GM19324 (cell line): ENCODE data around the gene ENPP3.
"Not testable (repeated sequence)": the region's sequence is repeated elsewhere in the genome, so short reads cannot be mapped to it uniquely, and the experiment has no call there.

Experiments used
- ATAC-seq: cut with Tn5 transposase; IDR thresholded peaks from one replicate; pipeline ENCODE4 v1.9.1; 2021; ENCODE audit warnings: mild to moderate bottlenecking, moderate library complexity; ENCODE audit not compliant: unreplicated experiment, low FRiP score

The ENPP3 gene

GRCh38 chr6:131731224-131731623 lies 94.1 kb downstream of the ENPP3 start:
- ATAC-seq: no peak

DNA sequence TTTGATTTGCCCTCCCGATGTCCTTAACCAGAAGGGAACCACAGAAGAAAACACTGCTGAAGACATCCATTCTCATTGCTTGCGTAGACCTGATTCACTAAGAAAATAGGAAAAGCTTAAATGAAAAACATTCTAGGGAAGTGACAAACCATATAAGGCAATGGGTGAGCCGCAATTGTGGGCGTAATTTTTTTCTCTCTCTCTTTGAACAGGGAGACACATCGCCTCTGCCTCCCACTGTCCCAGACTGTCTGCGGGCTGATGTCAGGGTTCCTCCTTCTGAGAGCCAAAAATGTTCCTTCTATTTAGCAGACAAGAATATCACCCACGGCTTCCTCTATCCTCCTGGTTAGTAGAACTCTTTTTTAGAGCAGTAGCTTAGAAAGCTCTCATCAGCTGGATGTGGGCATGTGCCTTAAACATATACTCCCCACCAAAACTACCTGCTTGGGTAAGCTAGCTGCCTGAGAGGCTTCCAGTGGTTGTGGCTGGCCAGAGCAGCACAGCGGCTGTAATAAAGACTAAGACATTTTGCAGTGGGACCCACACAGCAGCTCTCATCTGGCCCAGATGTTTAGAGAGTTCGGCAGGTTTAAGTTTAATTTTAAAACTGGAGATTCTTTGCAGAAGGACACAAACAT lies 96.4 kb downstream of the ENPP3 start:
- ATAC-seq: no peak

GRCh38 chr6:131736003-131736596 lies 99.0 kb downstream of the ENPP3 start:
- ATAC-seq: no peak

DNA sequence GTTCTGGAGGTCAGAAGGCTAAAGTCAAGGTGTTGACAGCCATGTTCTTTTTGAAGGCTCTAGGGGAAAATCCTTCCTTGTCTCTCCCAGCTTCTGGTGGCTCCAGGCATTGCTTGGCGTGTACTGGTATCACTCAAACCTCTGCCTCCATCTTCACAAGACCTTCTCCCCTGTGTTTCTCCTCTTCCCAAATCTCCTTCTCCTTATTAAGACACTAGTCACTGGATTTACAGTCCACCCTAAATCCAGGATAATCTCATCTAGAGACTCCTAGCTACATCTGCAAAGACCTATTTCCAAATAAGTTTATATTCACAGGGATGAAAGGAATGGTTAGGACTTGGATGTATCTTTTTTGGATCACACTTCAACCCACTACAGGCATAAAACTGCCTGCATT lies 99.7 kb downstream of the ENPP3 start:
- no peak for ATAC-seq

- no peak for ATAC-seq
Measured at GRCh38 chr6:131739136-131739535, 102.0 kb downstream of the ENPP3 start.

- ATAC-seq: no peak
Measured at GRCh38 chr6:131740161-131740560, 103.1 kb downstream of the ENPP3 start.

- no peak for ATAC-seq
Measured at GRCh38 chr6:131741688-131742393, 104.7 kb downstream of the ENPP3 start.

DNA sequence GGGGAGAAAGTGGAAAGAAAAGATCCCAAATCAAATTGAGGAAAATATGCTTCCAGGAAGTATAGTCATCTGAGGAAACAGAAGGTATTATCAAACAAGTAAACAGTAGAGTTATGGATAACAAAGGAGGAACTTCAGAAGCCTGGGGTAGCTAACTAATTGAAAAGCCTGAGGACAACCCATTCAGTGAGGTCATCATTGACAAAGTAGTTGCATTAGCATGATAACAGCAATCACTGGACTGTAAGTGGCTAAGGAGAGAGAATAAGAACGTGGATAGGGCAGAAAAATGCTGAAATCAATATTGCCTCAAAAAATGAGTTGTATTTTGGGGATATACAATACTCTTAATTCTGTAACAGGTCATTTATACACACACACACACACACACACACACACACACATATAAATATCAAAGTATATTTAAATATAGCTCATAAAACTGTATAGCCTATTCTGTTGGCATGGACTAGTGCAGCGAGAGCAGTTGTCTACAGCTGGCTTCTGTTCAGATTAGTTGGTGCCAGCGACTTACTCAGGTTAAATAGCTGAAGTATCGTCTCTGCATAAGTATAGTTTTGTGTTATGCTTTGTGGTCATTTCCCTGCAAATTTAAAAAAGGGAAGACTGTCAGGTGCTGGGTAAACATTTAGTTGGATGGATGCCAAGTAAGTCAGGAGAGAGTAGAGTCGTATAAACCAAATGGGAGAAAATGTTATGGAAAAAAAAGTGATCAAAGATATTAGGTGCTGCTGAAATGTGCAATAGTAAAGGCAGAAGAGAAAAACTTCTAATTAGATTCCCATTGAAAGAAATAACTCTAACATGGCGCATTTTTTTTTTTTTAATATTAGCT lies 107.6 kb downstream of the ENPP3 start:
- no peak for ATAC-seq

DNA sequence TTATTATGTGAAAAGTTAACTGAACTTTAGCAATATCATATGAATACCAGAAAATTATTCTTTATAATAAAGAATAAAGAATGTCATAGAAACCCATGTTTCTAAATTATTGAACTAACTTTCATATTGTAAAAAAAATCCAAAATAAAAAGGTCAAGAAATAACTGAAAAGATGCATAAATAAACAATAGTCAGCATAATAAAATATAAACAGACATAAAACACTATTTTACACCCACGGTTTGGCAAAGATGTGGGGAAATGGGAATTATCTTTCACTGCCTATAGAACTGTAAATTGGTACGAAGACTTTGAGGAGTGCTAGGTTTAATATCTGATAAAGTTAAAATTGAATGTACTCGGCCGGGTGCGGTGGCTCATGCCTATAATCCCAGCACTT lies 108.4 kb downstream of the ENPP3 start:
- ATAC-seq: no peak

DNA sequence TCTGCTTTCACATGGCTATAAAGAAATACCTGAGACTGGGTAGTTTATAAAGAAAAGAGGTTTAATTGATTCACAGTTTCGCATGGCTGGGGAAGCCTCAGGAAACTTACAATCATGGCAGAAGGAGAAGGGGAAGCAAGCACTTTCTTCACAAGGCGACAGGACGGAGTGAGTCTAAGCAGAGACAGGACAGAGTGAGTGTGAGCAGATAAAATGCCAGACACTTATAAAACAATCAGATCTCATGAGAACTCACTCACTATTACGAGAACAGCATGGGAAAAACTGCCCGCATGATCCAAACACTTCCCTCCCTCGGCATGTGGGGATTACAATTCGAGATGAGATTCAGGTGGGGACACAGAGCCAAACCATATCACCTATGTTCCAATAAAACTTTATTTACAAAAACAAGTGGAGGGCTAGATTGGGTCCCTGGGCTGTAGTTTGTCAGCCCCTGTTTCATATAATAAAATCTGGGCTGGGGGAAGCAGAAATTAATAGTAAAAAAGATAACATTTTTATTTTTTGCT lies 110.8 kb downstream of the ENPP3 start:
- no peak for ATAC-seq

DNA sequence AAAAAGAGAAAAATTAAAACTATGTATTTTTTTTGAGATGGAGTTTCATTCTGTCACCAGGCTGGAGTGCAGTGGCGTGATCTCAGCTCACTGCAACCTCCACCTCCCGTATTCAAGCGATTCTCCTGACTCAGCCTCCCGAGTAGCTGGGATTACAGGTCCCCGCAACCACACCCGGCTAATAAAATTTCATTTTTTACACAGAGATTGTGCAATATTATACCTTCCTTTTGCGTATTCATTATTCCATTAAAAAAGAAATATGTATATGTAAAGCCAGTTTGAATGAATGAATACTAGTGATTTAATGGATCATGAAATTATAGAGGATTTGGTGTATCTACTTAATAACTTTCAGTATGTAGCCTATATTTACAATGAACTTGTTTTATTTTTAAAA lies 111.9 kb downstream of the ENPP3 start:
- ATAC-seq: no peak

GRCh38 chr6:131751012-131751715 lies 114.1 kb downstream of the ENPP3 start:
- not testable (repeated sequence) for ATAC-seq

- no peak for ATAC-seq
Measured at GRCh38 chr6:131754088-131754487, 117.0 kb downstream of the ENPP3 start.

DNA sequence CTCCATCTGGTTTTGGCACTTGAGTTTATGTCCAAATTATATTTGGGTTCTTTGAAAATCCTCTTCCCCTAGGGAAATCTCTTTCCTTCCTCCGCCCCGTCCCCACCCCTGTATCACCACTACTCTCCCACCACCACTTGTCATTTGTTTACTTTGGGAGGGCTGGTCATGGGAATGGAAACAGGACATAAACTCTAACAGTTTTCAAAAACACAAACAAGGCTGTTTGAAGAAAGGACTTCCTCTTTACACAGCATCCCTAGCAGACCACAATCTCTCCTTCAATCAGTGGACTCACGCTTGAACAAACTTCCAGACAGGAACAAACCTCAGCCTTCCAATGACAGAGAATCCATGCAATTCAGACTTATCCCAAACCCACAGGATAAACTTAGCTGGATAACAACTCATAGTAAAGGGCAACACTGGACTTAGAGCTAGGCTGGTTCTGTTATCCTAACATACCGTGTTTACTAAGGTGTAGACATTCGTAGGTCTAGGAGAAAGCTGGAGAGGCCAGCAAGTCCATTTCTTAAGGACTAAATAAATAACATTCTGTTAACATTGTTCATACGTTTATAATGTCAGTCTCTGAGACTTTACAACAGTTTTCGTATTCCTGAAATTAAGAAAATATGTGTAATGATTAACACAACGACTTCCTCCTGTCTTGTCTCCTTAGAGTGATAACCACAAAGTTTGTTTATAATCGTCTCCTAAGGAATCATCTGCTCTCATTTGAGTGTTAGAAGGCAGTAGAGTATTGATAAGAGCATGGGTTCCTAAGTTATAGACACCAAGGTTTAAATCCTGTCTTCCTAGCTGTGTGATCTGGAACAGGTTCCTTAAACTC lies 117.8 kb downstream of the ENPP3 start:
- no peak for ATAC-seq

DNA sequence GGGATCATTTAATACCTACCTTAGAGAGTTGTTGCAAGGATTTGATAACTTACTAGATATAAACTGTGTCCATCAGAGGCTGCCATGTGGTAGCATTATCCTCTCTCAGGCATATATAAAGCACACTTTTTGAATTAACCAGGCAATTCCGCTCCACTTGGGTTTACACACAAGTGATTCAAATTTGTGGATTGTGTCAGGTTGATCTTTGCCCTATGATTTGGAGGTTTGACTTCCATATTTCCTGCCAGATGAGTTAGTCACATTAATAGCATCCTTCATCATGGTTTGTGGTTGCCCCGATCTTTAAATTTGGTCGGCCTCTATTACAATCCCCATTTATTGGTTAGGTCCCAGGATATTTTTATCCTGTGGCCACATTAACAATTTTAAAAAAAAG lies 118.5 kb downstream of the ENPP3 start:
- ATAC-seq: no peak

DNA sequence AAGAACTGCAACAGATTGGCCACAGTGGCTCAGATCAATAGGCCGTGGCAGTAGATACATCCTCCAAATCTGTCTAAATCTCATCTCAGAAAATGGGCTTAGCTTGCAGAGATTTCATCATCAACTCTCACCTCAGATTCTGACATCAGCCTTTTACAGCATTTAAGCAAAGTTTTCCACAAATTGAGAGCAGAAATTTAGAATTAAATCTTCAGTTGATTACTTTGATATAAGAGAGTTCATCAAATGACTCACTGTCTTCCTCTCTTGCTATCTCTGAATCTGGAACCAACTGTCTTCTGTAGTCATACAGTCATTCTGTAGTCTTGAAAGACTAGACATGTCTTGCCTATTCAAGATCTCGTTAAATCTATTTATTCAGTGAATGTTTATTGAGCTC lies 118.9 kb downstream of the ENPP3 start:
- no peak for ATAC-seq

GRCh38 chr6:131758920-131759319 lies 121.8 kb downstream of the ENPP3 start:
- no peak for ATAC-seq

DNA sequence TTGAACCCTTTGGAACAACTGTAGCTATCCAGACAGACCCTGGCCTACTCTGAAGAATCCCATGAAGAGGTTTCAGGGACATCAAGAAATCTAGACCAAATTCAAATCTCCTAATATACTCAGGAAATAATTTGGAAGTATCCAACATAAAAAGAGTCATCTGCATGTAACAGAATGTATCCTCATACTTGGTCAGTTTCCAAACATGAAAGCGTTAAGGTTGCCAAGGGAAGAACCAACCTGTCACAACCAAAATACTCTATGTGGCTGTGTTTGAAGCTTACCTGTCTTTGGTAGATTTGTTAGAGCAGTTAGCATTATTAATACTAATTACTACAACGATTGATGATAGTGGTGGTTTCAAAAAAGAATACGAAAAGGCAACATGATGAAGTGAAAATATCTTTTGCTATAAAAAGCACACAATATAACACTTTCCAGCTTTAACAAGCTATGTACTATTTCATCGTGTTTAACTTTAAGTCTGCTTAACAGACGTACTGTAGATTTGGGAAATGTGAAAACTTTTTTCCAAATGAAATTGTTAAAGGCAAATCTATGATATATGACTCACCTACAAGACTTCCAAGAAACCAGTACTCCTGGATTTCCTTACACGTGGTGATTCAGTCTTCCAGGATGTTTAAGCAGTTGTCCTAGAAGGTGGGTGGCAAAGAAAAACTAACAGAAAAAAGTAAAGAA lies 124.1 kb downstream of the ENPP3 start:
- ATAC-seq: no peak

DNA sequence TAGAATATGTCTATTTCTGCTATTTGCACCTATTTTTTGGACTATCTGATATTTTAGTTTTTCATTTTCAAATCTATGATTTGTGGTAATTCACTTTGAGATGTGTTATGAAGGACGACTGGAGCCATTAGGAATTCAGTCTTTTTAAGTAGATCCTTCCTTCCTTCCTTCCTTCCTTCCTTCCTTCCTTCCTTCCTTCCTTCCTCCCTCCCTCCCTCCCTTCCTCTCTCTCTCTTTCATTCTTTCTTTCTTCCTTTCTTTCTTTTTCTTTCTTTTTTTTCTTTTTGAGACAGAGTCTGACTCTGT lies 124.6 kb downstream of the ENPP3 start:
- no peak for ATAC-seq
